ENCODE measurements around the gene SOS2. TPM values are rescaled to one million over a fixed set of nuclear protein-coding genes. Genes with fewer than 3 reads are reported as not detected.
A peak's percentile ranks its signal among the peaks of the same experiment; 100 is the strongest.
"Not testable (repeated sequence)": the region's sequence is repeated elsewhere in the genome, so short reads cannot be mapped to it uniquely, and the experiment has no call there.

The SOS2 gene
- total RNA-seq, 1 donor from 2014 or later: 26.5 TPM

- no peak for DNase-seq (ENCODE audit: low spot score)
Measured at GRCh38 chr14:50225974-50226297, 5.4 kb downstream of the SOS2 start.

GRCh38 chr14:50225067-50225973, 6.1 kb downstream of the SOS2 start:
- peak; percentile 29 for DNase-seq (ENCODE audit: low spot score)

GRCh38 chr14:50222055-50222613, 9.2 kb downstream of the SOS2 start:
- no peak for DNase-seq (ENCODE audit: low spot score)

GRCh38 chr14:50218501-50218900, 12.9 kb downstream of the SOS2 start:
- DNase-seq (ENCODE audit: low spot score): no peak

GRCh38 chr14:50215416-50215815, 16.0 kb downstream of the SOS2 start:
- no peak for DNase-seq (ENCODE audit: low spot score)

GRCh38 chr14:50213795-50214194, 17.6 kb downstream of the SOS2 start:
- no peak for DNase-seq (ENCODE audit: low spot score)

GRCh38 chr14:50212726-50213125, 18.7 kb downstream of the SOS2 start:
- no peak for DNase-seq (ENCODE audit: low spot score)

- DNase-seq (ENCODE audit: low spot score): no peak
Measured at GRCh38 chr14:50210074-50210473, 21.3 kb downstream of the SOS2 start.

- no peak for DNase-seq (ENCODE audit: low spot score)
Measured at GRCh38 chr14:50198499-50198898, 32.9 kb downstream of the SOS2 start.

- DNase-seq (ENCODE audit: low spot score): no peak
Measured at GRCh38 chr14:50191499-50191898, 39.9 kb downstream of the SOS2 start.

GRCh38 chr14:50186107-50186506, 45.3 kb downstream of the SOS2 start:
- no peak for DNase-seq (ENCODE audit: low spot score)

- DNase-seq (ENCODE audit: low spot score): no peak
Measured at GRCh38 chr14:50173891-50174290, 57.5 kb downstream of the SOS2 start.

GRCh38 chr14:50171895-50172294, 59.5 kb downstream of the SOS2 start:
- no peak for DNase-seq (ENCODE audit: low spot score)

- DNase-seq (ENCODE audit: low spot score): not testable (repeated sequence)
Measured at GRCh38 chr14:50167381-50167780, 64.0 kb downstream of the SOS2 start.

GRCh38 chr14:50156111-50156510, 75.3 kb downstream of the SOS2 start:
- no peak for DNase-seq (ENCODE audit: low spot score)

- DNase-seq (ENCODE audit: low spot score): no peak
Measured at GRCh38 chr14:50148799-50149198, 82.6 kb downstream of the SOS2 start.

GRCh38 chr14:50139192-50139591, 92.2 kb downstream of the SOS2 start:
- DNase-seq (ENCODE audit: low spot score): no peak

GRCh38 chr14:50127802-50128201, 103.6 kb downstream of the SOS2 start:
- DNase-seq (ENCODE audit: low spot score): no peak

GRCh38 chr14:50123062-50123461, 108.3 kb downstream of the SOS2 start:
- DNase-seq (ENCODE audit: low spot score): no peak

GRCh38 chr14:50122291-50122690, 109.1 kb downstream of the SOS2 start:
- no peak for DNase-seq (ENCODE audit: low spot score)

GRCh38 chr14:50121486-50121885, 109.9 kb downstream of the SOS2 start:
- DNase-seq (ENCODE audit: low spot score): no peak

- no peak for DNase-seq (ENCODE audit: low spot score)
Measured at GRCh38 chr14:50117456-50117855, 113.9 kb downstream of the SOS2 start.

- DNase-seq (ENCODE audit: low spot score): no peak
Measured at GRCh38 chr14:50116966-50117365, 114.4 kb downstream of the SOS2 start.
